Upper lobe of left lung (tissue), 6 donors: ENCODE measurements around the gene PPP1R9B. TPM values are rescaled to one million over a fixed set of nuclear protein-coding genes. Genes with fewer than 3 reads are reported as not detected.

Experiments
- ATAC-seq, 2 donors: fragments of 200-7000 bp; cut with Tn5 transposase; one replicate each; pipeline ENCODE4 v1.9.1; 2022; ENCODE audit warnings: mild to moderate bottlenecking in 2 of 2, moderate library complexity in 2 of 2; ENCODE audit not compliant: low FRiP score in 2 of 2
- DNase-seq, 2 donors: peaks; one replicate each; pipeline ENCODE4 v3.0.0-alpha.2; 2019 to 2020
- H3K27ac ChIP-seq, 4 donors: fragments of 200-600 bp; sonication (generic); one replicate each; pipeline ENCODE4 v1.5.1; 2016 to 2019
- H3K27me3 ChIP-seq, 4 donors: fragments of 200-600 bp; sonication (generic); one replicate each; pipeline ENCODE4 v1.5.1; 2017 to 2019
- H3K36me3 ChIP-seq, 4 donors: fragments of 200-600 bp; sonication (generic); one replicate each; pipeline ENCODE4 v1.5.1; 2016 to 2019
- H3K4me1 ChIP-seq, 4 donors: fragments of 200-600 bp; sonication (generic); one replicate each; pipeline ENCODE4 v1.5.1; 2018 to 2019
- H3K4me3 ChIP-seq, 4 donors: fragments of 200-600 bp; sonication (generic); one replicate each; pipeline ENCODE4 v1.5.1; 2017 to 2019; ENCODE audit warnings: mild to moderate bottlenecking in 2 of 4, moderate library complexity in 1 of 4
- H3K9me3 ChIP-seq, 4 donors: fragments of 200-600 bp; sonication (generic); one replicate each; pipeline ENCODE4 v1.5.1; 2018 to 2019
- EP300 ChIP-seq, 4 donors: sonication (generic); formaldehyde crosslinking; IDR thresholded peaks; one replicate each; pipeline ENCODE4 v1.5.1; 2017; ENCODE audit warnings: antibody characterized with exemption in 4 of 4, control low read depth in 2 of 4
- POLR2A ChIP-seq, 4 donors: fragments of 450-650 bp; IDR thresholded peaks; one replicate each; pipeline ENCODE4 v1.5.1; 2016 to 2017; ENCODE audit warnings: antibody characterized with exemption in 4 of 4, mild to moderate bottlenecking in 2 of 4
- POLR2AphosphoS5 ChIP-seq, 2 donors: sonication (generic); formaldehyde crosslinking; IDR thresholded peaks; one replicate each; pipeline ENCODE4 v1.5.1; 2017; ENCODE audit warnings: antibody characterized with exemption in 2 of 2
- WGBS, 2 donors: methylation state at CpG; one replicate each; pipeline ENCODE4 v1.1.5; 2017 to 2018; 5-methylcytosine and 5-hydroxymethylcytosine counted together
- total RNA-seq, 6 donors: library from RNA; depleted of rRNA in 4 of 6; stranded (reverse); fragments of >200 nt in 4 of 6; gene quantifications; one replicate each; pipeline versions ENCODE4 v1.1.0 to v1.2.1, GENCODE V29; 2016 to 2021
- TF ChIP-seq, protein P1 (sequence below), 6 experiments: fragments of 450-650 bp in 4 of 6; fragments of 200-600 bp in 2 of 6; sonication (generic) in 2 of 6; IDR thresholded peaks; one replicate each; pipeline ENCODE4 v1.5.1; 2016 to 2019; ENCODE audit warnings: antibody characterized with exemption in 6 of 6
- donor health status: DM: no; HTN: no; CAD: no; lungs with moderate emphysema.
- donor health status: DM: no; HTN: yes; CAD: no; lungs with severe emphysema.

PPP1R9B gene
- total RNA-seq, 6 donors from 2014 or later: 37.5 to 121 (median 74.7) TPM

- DNase-seq (peak in 1 of 2 donors; percentile 64), ATAC-seq (no peak)
- no peaks in the 10 kb centered on the region for H3K9me3 ChIP-seq
- no peak overlapping the region for H3K27ac ChIP-seq
- H3K27me3 ChIP-seq: no peaks in the 10 kb centered on the region
- H3K4me3 ChIP-seq: no peak overlapping the region
- peaks cover 5 to 23% (median 17%) of the 10 kb centered on the region in 4 donors for H3K4me1 ChIP-seq
- no peak for TF ChIP-seq POLR2A (IDR thresholded peaks at IDR 0.05)
- no peak for TF ChIP-seq POLR2AphosphoS5 (IDR thresholded peaks at IDR 0.05)
- TF ChIP-seq, protein P1, sequence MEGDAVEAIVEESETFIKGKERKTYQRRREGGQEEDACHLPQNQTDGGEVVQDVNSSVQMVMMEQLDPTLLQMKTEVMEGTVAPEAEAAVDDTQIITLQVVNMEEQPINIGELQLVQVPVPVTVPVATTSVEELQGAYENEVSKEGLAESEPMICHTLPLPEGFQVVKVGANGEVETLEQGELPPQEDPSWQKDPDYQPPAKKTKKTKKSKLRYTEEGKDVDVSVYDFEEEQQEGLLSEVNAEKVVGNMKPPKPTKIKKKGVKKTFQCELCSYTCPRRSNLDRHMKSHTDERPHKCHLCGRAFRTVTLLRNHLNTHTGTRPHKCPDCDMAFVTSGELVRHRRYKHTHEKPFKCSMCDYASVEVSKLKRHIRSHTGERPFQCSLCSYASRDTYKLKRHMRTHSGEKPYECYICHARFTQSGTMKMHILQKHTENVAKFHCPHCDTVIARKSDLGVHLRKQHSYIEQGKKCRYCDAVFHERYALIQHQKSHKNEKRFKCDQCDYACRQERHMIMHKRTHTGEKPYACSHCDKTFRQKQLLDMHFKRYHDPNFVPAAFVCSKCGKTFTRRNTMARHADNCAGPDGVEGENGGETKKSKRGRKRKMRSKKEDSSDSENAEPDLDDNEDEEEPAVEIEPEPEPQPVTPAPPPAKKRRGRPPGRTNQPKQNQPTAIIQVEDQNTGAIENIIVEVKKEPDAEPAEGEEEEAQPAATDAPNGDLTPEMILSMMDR (IDR thresholded peaks at IDR 0.05): no peak
- no peak for TF ChIP-seq EP300 (IDR thresholded peaks at IDR 0.05)
- peaks cover 9 to 61% (median 31%) of the 10 kb centered on the region in 4 donors for H3K36me3 ChIP-seq
- WGBS, 2 donors: 90 to 91% methylated on average over 21 of the region's 21 CpGs
Observed at GRCh38 chr17:50105811-50106210, 44.7 kb downstream of the PPP1R9B start.

DNA sequence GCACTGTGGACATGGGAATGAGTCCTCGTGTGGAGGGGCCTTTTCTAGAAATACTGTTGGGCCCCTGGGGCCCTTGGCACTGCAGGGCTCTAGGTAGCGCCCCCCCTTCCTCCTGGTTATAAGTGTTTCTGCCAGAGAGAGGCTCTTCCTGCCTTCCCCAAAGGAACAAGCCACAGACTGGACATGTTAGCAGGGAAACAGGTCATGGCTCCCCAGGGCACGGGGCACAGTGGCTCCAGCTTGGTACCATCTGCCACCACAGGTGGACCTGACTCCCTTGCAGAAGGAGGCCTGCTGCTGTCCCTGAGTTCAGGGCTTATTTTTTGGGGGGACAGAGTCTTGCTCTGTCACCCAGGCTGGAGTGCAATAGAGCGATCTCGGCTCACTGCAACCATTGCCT is 46.5 kb downstream of the PPP1R9B start:
- DNase-seq (no peak), ATAC-seq (no peak)
- 85 to 89% methylated on average over 4 to 5 of the region's 5 CpGs for WGBS, 2 donors
- peaks cover 5 to 23% (median 21%) of the 10 kb centered on the region in 4 donors for H3K4me1 ChIP-seq
- H3K27me3 ChIP-seq: no peaks in the 10 kb centered on the region
- H3K36me3 ChIP-seq: peaks cover 4 to 51% (median 30%) of the 10 kb centered on the region in 4 donors
- H3K9me3 ChIP-seq: no peaks in the 10 kb centered on the region
- H3K27ac ChIP-seq: no peak overlapping the region
- no peak for TF ChIP-seq EP300 (IDR thresholded peaks at IDR 0.05)
- TF ChIP-seq, protein P1 (IDR thresholded peaks at IDR 0.05): no peak
- TF ChIP-seq POLR2AphosphoS5 (IDR thresholded peaks at IDR 0.05): no peak
- TF ChIP-seq POLR2A (IDR thresholded peaks at IDR 0.05): no peak
- no peak overlapping the region for H3K4me3 ChIP-seq

- Histone ChIP-seq H3K27me3 (no peaks in the 10 kb centered on the region), H3K9me3 (no peaks in the 10 kb centered on the region), H3K4me1 (peaks cover 5 to 23% (median 21%) of the 10 kb centered on the region in 4 donors), H3K27ac (no peak overlapping the region), H3K4me3 (no peak overlapping the region), H3K36me3 (peaks cover 3 to 53% (median 33%) of the 10 kb centered on the region in 4 donors)
- no peak for TF ChIP-seq EP300 (IDR thresholded peaks at IDR 0.05)
- no peak for DNase-seq
- WGBS, 2 donors: 60% methylated on average over 2 of the region's 2 CpGs; no CpG with 5 or more reads in 1 of the 2 donors
- ATAC-seq: no peak
Observed at GRCh38 chr17:50103252-50103651, 47.2 kb downstream of the PPP1R9B start.

DNA sequence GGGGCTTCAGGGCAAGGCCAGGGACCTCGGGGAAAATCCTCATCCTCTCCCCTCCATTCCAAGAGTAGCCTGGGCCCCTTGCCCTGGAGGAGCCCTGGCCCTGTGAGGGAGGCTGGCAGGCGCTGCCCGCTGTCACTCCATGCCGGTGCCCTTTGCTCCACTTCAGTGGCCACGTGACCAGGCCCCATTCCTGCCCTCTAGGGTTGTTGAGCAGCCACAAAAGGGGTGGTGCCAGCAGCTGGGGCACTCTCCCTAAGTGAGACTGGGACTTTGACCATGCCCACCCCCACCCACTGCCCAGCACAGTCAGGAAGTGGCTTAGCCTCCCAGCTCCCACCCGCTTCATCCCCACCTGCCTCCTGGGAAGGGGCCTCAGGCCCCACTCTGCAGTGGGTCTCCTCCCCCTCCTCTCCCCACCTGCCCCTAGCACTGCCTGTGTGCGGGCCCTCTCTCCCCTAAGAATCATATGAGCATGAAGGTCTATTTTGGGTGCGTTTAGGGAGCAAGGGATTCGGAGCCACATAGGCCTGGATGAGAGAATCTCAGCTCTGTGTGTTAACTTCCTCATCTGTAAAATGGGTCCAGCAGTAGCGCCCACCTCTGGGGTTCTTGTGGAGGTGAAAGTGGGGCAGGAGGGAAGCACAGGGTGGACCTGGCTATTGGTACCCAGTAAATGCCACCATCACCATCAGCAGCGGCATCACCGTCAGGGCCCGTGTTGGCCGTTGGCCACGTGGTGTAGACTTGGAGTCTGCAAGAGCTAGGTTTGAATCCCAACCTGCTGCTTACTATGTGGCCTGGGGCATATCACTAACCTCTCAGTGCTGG is 48.1 kb downstream of the PPP1R9B start:
- peaks cover 5 to 24% (median 21%) of the 10 kb centered on the region in 4 donors for H3K4me1 ChIP-seq
- ATAC-seq: peak; percentile 57 to 80
- H3K9me3 ChIP-seq: no peaks in the 10 kb centered on the region
- H3K36me3 ChIP-seq: peaks cover 0 to 53% (median 29%) of the 10 kb centered on the region in 4 donors
- DNase-seq: peak; percentile 66 to 91
- H3K4me3 ChIP-seq: no peak overlapping the region
- H3K27ac ChIP-seq: peak overlapping the region in 3 of 4 donors; percentile 60 to 63 (median 63)
- TF ChIP-seq, protein P1 (IDR thresholded peaks at IDR 0.05): no peak
- no peak for TF ChIP-seq POLR2A (IDR thresholded peaks at IDR 0.05)
- no peak for TF ChIP-seq EP300 (IDR thresholded peaks at IDR 0.05)
- no peak for TF ChIP-seq POLR2AphosphoS5 (IDR thresholded peaks at IDR 0.05)
- 74 to 77% methylated on average over 11 to 14 of the region's 15 CpGs for WGBS, 2 donors
- H3K27me3 ChIP-seq: no peaks in the 10 kb centered on the region

DNA sequence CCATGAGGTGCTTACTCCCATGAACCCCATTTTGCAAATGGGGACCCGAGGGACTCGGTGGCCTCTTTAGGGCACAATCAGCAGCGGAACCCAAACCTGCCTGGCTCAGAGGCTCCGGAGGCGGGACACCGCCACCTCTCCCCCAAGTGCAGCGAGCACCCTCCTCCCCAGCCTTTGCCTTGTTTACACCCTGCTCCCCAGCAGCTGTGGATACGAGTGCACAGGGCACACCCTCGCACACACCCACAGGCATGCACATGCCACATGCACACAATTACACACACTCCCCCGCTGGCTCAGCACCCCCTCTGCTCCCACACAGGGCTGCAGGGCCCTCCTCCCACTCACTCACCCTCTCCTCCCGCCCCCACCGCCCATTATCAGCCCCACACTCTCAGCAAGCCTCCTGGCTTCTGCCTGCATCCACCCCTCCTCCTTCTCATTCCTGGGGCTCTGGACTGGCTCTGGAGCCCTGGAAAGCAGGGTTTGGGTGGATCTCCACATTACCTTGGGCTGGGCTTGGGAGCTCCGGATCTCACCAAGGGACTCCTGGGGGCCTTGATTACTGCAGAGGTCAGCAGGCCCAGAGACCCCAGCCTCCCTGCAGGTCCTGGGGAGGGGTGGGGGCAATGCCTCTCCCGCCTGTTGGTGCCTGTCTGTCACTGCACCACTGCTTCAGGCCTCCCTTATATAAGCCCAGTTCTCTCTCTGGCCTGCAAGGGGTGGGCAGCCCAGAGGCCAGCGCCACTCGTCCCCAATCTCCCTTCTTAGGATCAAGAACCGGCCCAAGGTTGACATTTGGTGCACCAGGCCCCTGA is 48.9 kb downstream of the PPP1R9B start:
- peak; percentile 41 to 48 for ATAC-seq
- Histone ChIP-seq H3K27ac (peak overlapping the region in 3 of 4 donors; percentile 60 to 63 (median 63)), H3K4me3 (no peak overlapping the region), H3K36me3 (peaks cover 0 to 46% (median 24%) of the 10 kb centered on the region in 4 donors), H3K4me1 (peaks cover 8 to 33% (median 25%) of the 10 kb centered on the region in 4 donors), H3K27me3 (no peaks in the 10 kb centered on the region), H3K9me3 (no peaks in the 10 kb centered on the region)
- TF ChIP-seq, protein P1 (IDR thresholded peaks at IDR 0.05): no peak
- no peak for TF ChIP-seq POLR2AphosphoS5 (IDR thresholded peaks at IDR 0.05)
- no peak for TF ChIP-seq POLR2A (IDR thresholded peaks at IDR 0.05)
- TF ChIP-seq EP300 (IDR thresholded peaks at IDR 0.05): no peak
- WGBS, 2 donors: 65 to 71% methylated on average over 6 to 17 of the region's 17 CpGs
- peak in 1 of 2 donors; percentile 73 for DNase-seq
